ENCODE measurements around the gene IRAK4. TPM values are rescaled to one million over a fixed set of nuclear protein-coding genes. Genes with fewer than 3 reads are reported as not detected.
A peak's percentile ranks its signal among the peaks of the same experiment; 100 is the strongest.

IRAK4 gene
- total and polyA plus RNA-seq, 12 donors, result 9.8 to 25.6 (median 12.4) TPM

DNA sequence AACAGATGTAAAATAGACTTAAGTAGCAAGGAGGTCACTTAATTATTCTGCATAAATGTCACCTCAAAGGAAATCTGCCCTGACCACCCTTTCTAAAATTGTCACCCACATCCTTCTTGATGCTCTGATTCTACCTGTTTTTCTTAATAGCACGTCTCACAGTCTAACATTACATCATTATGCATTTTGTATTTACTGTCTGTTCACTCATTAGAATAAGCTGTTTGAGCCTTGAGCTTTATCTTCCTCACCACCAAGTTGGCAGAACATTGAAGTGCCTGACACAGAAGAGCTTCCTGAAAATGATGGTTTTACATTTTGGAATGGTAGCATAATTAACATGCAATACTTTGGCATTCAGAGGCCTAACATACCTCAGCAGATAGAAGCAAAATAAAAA, 68.3 kb downstream of the IRAK4 start:
- 68 to 89% (median 79%) methylated on average over 1 of the region's 1 CpG for WGBS, 4 donors
- no peak overlapping the region for H3K4me3 ChIP-seq
- intact Hi-C loops (cut with DNase I), result no loop called here
- TF ChIP-seq, protein P1, sequence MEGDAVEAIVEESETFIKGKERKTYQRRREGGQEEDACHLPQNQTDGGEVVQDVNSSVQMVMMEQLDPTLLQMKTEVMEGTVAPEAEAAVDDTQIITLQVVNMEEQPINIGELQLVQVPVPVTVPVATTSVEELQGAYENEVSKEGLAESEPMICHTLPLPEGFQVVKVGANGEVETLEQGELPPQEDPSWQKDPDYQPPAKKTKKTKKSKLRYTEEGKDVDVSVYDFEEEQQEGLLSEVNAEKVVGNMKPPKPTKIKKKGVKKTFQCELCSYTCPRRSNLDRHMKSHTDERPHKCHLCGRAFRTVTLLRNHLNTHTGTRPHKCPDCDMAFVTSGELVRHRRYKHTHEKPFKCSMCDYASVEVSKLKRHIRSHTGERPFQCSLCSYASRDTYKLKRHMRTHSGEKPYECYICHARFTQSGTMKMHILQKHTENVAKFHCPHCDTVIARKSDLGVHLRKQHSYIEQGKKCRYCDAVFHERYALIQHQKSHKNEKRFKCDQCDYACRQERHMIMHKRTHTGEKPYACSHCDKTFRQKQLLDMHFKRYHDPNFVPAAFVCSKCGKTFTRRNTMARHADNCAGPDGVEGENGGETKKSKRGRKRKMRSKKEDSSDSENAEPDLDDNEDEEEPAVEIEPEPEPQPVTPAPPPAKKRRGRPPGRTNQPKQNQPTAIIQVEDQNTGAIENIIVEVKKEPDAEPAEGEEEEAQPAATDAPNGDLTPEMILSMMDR (IDR thresholded peaks at IDR 0.05), result no peak
- TF ChIP-seq POLR2A (IDR thresholded peaks at IDR 0.05), result no peak
- no peak overlapping the region for H3K27ac ChIP-seq
- H3K36me3 ChIP-seq (replicated peaks in 1 of 2), result no peaks in the 10 kb centered on the region
- H3K4me1 ChIP-seq (replicated peaks in 1 of 2), result no peaks in the 10 kb centered on the region
- H3K27me3 ChIP-seq, result no peaks in the 10 kb centered on the region
- DNase-seq, result no peak
- H3K9me3 ChIP-seq (replicated peaks in 1 of 3), result no peaks in the 10 kb centered on the region

DNA sequence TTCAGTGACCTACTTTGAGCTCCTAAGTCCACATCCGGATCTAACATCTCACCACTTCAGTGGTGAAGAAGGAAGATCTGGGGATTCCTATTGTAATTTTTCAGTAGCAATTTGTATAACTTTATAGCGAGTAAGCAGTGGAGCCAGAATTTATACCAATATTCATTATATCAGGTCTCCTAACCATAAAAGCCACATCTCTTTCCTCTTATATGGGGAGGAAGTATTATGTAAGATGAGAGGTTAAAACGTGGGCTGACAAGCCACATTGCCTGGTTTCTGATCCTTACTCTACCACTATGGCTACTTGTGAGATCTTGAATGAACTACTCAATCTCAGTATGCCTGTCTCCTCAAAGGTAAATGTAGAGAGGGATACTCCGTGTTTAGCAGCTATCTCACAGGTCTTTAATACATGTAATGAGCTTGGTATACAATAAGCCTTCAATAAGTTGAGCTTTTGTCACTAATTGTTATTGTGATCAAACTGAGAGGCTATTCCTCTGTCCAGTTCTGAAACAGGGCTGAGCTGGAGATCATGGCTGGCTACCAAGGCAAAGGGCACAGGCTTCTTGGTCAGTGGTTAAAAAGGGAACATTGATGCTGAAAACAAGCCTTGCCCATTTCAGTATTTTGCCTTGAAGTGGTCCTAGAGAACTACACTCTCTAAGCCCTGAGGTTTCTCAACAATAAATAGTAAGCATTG, 73.9 kb downstream of the IRAK4 start:
- Histone ChIP-seq H3K27ac (no peak overlapping the region), H3K9me3 (replicated peaks in 1 of 3) (no peaks in the 10 kb centered on the region), H3K27me3 (no peaks in the 10 kb centered on the region), H3K4me3 (no peak overlapping the region), H3K4me1 (replicated peaks in 1 of 2) (peaks cover 5 to 14% of the 10 kb centered on the region in 2 donors), H3K36me3 (replicated peaks in 1 of 2) (no peaks in the 10 kb centered on the region)
- TF ChIP-seq, protein P1 (IDR thresholded peaks at IDR 0.05), result no peak
- TF ChIP-seq POLR2A (IDR thresholded peaks at IDR 0.05), result no peak
- intact Hi-C loops (cut with DNase I), result no loop called here
- no peak for DNase-seq
- 65 to 83% (median 69%) methylated on average over 4 of the region's 4 CpGs for WGBS, 4 donors

DNA sequence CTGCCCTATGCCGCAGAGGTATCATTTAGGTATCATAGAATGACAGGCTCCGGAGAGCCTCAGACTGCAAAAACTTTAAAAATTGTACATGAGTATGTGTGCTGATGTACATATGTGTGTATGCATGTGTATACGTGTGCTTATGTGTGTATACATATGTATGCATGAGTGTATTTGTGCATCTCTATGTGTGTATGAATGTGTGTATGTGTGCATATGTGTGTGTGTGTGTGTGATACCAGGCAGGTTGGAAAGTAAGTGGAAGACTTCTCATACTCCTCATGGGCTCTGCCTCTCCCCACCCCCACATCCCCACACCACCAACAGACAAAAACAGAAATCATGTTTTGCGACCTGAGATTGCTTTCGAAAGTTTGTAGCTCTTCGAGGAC, 76.5 kb downstream of the IRAK4 start:
- Histone ChIP-seq H3K4me1 (replicated peaks in 1 of 2) (peaks cover 5 to 14% of the 10 kb centered on the region in 2 donors), H3K4me3 (peak overlapping the region; percentile 54 to 95 (median 58)), H3K27ac (peak overlapping the region in 4 of 5 donors; percentile 75 to 100 (median 94)), H3K27me3 (no peaks in the 10 kb centered on the region), H3K9me3 (replicated peaks in 1 of 3) (no peaks in the 10 kb centered on the region), H3K36me3 (replicated peaks in 1 of 2) (no peaks in the 10 kb centered on the region)
- no peak for TF ChIP-seq POLR2A (IDR thresholded peaks at IDR 0.05)
- TF ChIP-seq, protein P1 (IDR thresholded peaks at IDR 0.05), result no peak
- peak in 1 of 7 donors; percentile 52 for DNase-seq
- intact Hi-C loops (cut with DNase I), result no loop called here
- 43 to 93% (median 47%) methylated on average over 3 to 6 of the region's 6 CpGs for WGBS, 4 donors

DNA sequence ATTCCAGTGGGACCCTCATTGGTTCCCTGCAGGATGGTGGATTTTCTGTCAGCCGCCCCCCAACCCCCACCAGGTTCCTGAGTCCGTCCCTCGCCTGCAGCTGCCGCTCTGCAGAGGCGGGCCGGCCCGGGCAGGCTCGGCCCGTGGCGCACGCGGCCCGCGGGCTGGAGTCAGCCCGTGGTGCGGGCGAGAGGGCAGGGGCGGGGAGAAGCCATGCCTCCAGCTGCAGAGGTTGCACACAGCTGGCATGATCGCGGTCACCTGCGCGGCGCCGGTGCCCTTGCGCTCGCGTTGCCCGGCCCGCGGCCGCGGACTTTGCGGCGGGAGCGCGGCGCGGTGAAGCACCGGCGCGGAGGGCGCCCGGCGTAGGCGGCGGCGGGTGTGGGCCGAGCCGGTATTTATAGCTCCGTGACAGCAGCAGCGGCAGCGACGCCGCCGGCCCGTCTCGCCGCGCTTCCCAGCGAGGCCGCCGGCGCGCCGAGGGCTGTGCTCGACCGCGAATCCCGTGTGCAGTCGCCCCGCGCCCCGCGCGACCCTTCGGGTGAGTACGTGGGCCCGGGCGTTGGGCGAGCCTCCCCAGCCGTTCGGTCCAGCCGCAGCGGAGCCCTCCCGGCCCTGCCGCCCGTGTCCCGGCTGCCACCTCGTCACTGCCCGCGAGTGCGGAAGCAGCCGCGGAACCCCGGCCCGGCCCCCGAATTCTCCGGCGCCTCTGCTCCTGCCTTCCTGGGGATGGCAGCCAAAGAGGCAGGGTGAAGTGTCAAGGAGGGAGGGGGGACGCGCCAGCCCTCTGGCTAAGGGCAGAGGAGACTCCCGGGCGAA, 77.1 kb downstream of the IRAK4 start, which contains the start of gene TMEM117:
Gene TMEM117, plus strand, starts transcription at position 426 of the 819 bp plus-strand sequence.
- Histone ChIP-seq H3K4me1 (replicated peaks in 1 of 2) (peaks cover 5 to 14% of the 10 kb centered on the region in 2 donors), H3K27me3 (no peaks in the 10 kb centered on the region), H3K27ac (peak within 1 kb of the TSS; percentile 75 to 100 (median 91)), H3K36me3 (replicated peaks in 1 of 2) (no peaks in the 10 kb centered on the region), H3K4me3 (peak within 1 kb of the TSS; percentile 54 to 95 (median 58)), H3K9me3 (replicated peaks in 1 of 3) (no peaks in the 10 kb centered on the region)
- intact Hi-C loops (cut with DNase I), result no loop called here
- WGBS, 4 donors, result 0% methylated on average over 3 to 103 of the region's 103 CpGs
- DNase-seq, result peak; percentile 60 to 80 (median 72)
- TF ChIP-seq POLR2A (IDR thresholded peaks at IDR 0.05), result peak; percentile 60 to 81
- TF ChIP-seq, protein P1 (IDR thresholded peaks at IDR 0.05), result no peak
